IPS-NIHi7 (cell line): ENCODE data around the gene GNB1L.
"Not testable (repeated sequence)": the region's sequence is repeated elsewhere in the genome, so short reads cannot be mapped to it uniquely, and the experiment has no call there.

Source experiments
- DNase-seq: peaks from one replicate; pipeline ENCODE4 v3.0.0; 2012; ENCODE audit warnings: mixed read lengths; ENCODE audit errors: extremely low spot score

The GNB1L gene

DNA sequence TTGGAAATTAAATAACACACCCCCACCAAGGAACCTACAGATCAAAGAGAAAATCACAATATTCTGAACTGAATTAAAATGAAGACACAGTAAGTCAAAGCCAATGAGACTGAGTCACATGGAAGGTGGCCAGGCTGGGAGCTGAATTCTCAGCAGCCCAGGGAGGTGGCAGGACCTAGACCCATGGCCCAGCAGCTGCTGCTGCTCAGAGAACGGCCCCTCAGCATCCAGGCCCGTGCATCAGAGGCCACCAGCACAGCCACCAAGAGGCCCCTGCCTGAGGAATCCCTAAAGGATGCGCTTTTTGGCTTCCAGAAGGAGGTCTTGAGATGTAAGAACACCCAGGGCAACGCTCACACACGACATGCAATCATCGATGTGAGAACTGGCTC is 59.1 kb downstream of the GNB1L start:
- DNase-seq = no peak

DNA sequence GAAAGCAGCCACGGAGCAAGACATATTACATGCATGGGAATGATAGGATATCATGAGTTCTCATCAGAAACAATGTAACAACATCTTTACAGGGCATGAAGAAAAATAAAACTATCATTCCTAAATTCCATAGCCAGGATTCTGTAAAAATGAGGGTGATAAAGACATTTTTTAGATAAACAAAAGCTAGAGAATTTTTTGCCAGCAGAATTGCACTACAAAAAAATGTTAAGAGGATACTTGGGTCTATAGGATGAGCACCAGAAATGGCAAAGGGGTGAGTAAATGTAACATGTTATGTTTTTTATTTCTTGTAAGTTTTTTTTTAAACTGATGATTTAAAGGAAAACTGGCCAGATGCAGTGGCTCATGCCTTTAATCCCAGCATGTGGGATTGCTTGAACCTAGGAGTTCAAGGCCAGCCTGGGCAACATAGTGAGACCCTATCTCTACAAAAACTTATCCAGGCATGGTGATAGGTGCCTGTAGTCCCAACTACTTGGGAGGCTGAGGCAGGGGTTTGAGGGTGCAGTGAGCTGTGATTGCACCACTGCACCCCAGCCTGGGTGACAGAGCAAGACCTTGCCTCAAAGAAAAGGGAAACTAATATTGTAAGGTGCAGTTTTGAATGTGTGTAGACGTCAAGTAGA is 60.9 kb downstream of the GNB1L start:
- no peak for DNase-seq

DNA sequence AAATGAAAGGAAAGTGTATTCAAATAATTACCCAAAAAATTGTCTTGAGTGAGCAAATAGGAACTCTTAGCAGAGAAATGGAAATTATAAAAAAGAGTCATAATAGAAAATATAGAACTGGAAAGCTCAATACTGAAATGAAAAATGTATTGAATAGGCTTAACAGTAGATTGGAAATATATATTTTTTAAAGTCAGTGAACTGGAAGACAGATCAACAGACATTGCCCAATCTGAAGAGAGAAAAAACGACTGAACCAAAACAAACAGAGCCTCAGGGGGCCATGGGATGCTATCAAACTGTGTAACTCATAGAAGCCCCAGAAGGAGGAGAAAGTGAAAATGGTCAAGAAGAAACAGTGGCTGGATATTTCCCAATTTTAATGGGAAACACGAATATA is 61.5 kb downstream of the GNB1L start:
- DNase-seq = no peak

DNA sequence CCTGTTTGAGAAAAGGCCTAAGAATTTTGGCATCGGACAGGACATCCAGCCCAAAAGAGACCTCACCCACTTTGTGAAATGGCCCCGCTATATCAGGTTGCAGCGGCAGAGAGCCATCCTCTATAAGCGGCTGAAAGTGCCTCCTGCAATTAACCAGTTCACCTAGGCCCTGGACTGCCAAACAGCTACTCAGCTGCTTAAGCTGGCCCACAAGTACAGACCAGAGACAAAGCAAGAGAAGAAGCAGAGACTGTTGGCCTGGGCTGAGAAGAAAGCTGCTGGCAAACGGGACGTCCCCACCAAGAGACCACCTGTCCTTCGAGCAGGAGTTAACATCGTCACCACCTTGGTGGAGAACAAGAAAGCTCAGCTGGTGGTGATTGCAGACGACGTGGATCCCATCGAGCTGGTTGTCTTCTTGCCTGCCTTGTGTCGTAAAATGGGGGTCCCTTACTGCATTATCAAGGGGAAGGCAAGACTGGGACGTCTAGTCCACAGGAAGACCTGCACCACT is 62.2 kb downstream of the GNB1L start:
- DNase-seq = not testable (repeated sequence)

DNA sequence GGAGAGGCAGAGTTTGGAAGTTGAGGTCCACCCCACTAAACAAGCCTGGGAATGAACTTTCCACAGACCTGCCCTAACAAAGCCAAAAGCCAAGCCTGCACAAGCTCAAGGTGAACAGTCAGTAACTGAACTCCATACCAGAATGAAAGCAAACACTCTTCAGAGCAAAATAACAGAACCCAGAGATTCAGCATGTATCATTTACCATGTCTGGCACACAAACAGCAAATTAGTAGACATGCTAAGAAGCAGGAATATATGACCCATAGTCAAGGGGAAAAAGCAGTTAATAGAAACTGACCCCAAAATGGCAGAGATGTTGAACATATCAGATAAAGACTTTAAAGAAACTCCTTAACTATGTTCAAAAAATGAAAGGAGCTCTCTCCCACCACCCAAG is 62.8 kb downstream of the GNB1L start:
- DNase-seq = no peak

- no peak for DNase-seq
Observed at GRCh38 chr22:19791243-19791642, 63.4 kb downstream of the GNB1L start.

- DNase-seq = no peak
Observed at GRCh38 chr22:19789828-19790227, 64.8 kb downstream of the GNB1L start.

- DNase-seq = no peak
Observed at GRCh38 chr22:19789406-19789805, 65.3 kb downstream of the GNB1L start.

- DNase-seq = no peak
Observed at GRCh38 chr22:19788661-19789225, 65.9 kb downstream of the GNB1L start.

GRCh38 chr22:19787849-19788141 is 66.9 kb downstream of the GNB1L start:
- DNase-seq = no peak

DNA sequence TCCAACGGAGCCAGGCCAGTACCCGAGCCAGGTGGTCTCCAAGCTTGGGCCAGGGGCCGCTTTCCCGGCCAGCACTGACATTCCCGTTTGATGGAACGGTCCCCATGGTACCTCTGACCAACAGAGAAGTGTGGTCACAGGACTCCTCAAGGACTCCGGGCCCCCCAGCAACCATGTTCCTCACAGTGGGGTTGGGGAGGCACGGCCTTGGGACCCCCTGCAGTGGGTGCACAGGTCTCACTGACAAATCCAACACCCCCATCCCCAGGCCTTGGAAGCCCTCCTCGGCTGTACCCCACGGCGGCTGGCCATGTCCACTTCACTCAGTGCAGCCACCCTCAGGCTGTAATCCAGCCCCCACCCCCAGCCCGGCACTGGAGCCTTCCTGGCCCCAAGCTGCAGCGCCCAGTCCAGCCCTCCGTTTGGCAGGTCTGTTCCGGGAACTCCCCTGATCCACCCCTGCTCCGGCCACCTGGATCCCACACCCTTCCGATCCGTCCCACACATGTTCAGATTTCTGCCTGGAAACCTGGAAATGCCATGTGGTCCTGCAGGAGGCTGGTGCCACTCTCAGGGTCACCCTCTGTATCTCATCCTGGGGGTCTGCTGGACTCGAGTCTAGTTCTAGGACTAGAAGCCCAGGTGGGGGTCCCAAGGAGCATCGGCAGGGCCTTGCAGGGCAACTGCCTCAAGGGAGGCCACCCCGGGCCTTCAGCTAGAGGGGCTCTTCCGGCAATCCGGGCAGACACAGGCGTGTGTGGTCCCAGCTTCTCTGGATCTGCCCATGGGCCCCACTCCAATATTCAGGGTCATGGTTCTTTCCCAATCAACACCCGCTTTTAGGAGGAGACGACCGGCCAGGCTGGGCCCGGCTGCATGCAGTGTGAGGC is 67.5 kb downstream of the GNB1L start:
- no peak for DNase-seq

DNA sequence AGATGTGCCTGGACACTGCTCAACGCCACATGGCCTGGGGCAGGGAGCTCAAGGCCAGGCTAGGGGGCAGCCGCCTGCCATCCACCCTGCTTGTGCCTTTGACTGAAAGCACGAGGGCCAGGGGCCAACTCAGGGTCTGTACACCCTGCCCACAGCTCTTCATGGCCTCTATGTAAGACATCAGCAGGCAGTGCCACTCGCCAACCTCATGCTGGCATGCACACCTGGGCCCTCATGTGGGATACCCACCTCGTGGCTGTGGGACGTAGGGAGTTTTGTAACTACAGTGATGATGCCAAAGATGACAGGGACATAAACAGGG is 68.4 kb downstream of the GNB1L start:
- no peak for DNase-seq

DNA sequence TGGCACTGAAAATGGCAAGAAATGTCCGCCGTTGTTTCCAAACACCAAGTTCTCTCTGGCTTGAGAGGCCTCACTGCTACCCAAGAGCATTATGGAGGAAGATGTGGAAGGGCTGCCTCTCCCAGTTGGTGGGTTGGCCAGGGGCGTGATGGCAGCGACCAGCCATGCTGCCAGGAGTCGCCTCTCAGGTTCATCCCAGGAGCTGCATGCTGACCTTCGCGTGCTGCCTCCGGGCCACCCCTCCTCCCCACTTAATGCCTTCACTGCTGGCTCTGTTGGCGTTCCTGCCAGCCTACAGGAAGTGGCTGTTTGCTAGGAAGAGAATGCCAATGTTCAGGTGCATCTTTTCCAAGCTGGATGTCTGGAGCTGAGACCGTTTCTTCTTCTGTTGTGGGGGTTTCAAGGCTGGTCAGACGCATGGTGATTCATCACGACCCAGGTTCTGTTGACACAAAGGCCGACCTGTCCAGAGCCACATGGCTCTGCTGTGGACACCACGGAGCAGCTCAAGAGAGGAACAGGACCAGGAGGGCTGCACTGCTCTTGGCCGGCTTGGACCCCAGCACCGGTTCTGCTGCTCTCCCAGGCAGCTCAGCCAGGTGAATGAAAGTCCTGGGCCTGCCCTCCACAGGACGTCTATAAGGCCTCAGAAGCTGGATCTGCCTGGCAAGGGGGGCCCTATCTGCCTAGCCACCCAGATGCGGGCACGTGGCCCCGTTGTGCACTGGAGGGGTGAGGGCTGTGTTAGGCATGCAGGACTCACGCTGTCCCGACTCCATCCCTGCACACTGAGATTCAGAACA is 69.0 kb downstream of the GNB1L start:
- DNase-seq = no peak

DNA sequence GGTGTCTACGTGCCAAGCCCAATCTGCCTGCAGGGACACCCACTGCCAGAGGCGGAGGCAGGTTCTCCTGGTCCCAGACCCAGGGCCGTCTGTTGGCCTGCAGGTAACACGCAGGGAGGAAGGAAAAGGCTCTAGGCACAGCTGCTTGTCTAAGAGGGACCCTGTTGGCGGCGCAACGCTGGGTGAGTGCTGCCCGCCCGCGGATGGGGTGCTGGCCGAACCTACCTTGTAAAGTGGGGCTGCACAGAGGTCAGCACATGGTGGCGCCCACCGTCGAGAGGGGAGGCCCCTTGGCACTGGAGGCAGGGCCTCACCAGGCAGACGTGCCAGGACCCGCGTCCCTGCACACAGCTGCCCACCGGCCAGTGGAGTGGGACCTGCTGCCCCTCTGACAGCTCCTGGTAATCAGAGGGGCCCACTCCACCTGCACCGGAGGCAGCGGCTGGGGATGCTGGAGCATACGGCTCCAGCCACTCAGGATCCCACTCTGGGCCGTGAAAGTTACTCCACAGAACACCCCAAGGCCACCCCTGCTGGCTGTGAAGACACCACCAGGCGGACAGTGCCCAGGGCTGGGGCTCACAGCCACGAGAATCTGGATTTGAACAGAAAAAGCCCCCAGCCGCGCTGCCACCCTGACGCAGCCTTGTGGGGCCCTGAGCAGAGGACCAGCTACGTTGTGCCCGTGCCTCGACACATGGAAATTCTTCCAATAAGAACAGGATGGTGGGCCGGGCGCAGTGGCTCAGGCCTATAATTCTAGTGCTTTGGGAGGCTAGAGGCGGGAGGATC is 70.1 kb downstream of the GNB1L start:
- DNase-seq = no peak

DNA sequence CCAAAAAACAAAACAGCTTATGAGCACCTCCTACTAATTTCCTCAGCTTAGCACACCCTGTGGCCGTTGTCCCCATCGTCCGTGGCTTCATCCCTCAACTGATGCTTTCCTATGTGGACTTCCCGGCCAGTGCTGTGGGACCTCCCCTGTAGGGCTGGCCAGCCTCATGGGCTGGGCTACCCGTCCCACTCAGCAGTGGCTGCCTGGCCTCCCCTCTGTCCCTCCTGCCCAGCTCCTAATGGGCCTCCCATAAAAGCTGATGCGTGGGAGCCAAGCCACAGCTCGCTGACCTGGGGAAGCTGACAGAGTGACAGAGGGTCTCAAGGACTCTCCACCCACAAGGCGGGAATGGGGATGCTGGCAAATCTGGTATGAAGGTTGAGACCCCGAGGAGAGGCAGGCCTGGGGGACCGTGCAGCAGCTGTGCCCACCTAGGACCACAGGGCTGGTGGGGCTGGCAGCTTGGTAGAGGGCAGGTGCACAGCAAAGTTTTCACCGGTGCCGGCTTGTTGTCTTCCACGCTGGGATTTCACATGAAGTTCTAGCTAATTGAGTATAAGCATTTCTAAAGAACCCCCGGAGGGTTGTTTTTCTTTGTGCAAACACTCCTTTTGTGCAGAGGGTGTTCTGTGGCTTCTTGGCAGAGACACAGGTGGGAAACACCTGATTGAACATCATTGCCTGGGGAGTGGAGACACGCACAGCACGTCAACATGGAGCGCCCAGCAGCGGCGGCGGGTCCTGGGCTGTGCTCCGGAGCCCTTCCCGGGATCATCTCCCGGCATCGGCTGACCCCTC is 70.9 kb downstream of the GNB1L start:
- no peak for DNase-seq

DNA sequence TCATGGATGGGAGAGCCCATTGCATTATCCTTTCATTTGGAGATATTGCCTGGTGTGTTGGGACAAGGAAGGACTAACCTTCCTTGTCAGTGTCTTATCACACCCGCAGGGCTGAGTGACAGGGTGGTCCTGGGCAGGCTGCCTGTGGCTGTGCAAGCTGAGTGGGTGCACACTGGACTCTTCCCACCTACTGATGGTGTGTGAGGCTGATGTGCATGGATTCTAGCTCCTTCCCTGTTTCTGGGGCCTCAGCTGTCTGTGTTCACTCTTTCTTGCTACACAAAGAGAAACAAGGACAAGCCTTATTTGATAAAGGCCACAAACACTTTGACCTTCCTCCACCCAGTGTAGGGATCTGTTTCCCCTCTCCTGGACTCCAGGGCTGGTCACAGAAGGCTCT is 72.1 kb downstream of the GNB1L start:
- DNase-seq = no peak

DNA sequence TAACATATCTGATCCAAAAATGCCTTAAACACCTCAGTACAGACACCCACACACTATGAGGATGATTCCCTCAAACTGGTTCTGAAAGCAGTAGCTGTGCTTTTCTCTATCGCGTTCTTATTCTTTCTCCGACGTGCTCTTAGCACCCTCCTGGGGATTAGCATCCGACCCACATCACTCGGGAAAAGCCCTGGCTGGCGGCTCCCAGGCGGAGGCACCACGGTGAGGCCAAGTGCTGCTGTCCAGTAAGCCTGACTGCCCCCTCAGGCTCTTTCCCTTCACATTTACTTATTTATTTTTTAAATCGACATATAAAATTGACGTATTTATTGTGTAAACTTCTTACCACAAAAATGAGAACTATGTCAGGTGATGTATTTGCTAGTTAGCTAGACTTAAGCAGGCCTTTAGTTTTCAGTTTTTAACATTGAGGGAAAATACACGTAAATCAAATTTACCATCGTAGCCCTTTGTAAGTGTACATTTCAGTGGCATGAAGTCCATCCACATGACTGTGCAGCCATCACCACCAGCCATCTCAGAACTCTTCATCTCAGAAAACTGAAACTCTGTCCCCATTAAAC is 74.9 kb downstream of the GNB1L start:
- DNase-seq = no peak

- no peak for DNase-seq
Observed at GRCh38 chr22:19779011-19779421, 75.7 kb downstream of the GNB1L start.

- DNase-seq = not testable (repeated sequence)
Observed at GRCh38 chr22:19777192-19777591, 77.5 kb downstream of the GNB1L start.

GRCh38 chr22:19776433-19777031 is 78.1 kb downstream of the GNB1L start:
- no peak for DNase-seq
